Esophagus muscularis mucosa (tissue), 3 donors: ENCODE results near the gene UBAP1.

Experiments used
- EP300 ChIP-seq: sonication (generic); formaldehyde crosslinking; IDR thresholded peaks from one replicate; pipeline ENCODE4 v1.6.1; 2017; ENCODE audit warnings: antibody characterized with exemption
- TF ChIP-seq, protein P1 (sequence below), 3 experiments: fragments of 200-600 bp in 2 of 3; fragments of 450-650 bp in 1 of 3; sonication (generic) in 2 of 3; IDR thresholded peaks; one replicate each; pipeline ENCODE4 v1.5.1; 2017 to 2019; ENCODE audit warnings: antibody characterized with exemption in 3 of 3, mild to moderate bottlenecking in 2 of 3, moderate library complexity in 1 of 3

DNA sequence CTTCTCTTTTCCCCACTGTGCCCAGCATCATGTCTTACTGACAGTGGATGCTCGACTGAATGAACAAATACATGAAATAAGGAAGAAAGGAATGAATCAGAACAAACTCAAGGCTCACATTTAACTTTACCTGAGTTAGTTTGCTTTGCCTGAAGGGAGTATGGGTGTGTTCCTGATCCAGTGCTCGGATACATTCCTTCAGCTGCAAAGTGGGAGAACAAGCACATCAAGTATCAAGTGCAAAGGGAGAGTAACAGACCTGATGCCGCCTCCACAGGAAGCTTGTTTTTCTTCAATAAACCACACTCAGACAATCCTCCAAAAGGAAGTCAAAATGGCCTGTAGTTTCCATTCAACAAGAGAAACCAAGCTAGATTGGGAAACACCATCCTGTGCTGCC, 84.1 kb downstream of the UBAP1 start:
- TF ChIP-seq, protein P1, sequence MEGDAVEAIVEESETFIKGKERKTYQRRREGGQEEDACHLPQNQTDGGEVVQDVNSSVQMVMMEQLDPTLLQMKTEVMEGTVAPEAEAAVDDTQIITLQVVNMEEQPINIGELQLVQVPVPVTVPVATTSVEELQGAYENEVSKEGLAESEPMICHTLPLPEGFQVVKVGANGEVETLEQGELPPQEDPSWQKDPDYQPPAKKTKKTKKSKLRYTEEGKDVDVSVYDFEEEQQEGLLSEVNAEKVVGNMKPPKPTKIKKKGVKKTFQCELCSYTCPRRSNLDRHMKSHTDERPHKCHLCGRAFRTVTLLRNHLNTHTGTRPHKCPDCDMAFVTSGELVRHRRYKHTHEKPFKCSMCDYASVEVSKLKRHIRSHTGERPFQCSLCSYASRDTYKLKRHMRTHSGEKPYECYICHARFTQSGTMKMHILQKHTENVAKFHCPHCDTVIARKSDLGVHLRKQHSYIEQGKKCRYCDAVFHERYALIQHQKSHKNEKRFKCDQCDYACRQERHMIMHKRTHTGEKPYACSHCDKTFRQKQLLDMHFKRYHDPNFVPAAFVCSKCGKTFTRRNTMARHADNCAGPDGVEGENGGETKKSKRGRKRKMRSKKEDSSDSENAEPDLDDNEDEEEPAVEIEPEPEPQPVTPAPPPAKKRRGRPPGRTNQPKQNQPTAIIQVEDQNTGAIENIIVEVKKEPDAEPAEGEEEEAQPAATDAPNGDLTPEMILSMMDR (IDR thresholded peaks at IDR 0.05) = no peak
- TF ChIP-seq EP300 = no peak
